Neuronal stem cell (in vitro differentiated cells): ENCODE measurements around the gene ACMSD.

ENCODE experiments used
- DNase-seq: peaks from one replicate; pipeline ENCODE4 v3.0.0-alpha.2; 2013; ENCODE audit warnings: low spot score
- H2AFZ ChIP-seq: one replicate; pipeline ENCODE4 v1.6.1; 2013; ENCODE audit warnings: mild to moderate bottlenecking, low read length, inconsistent platforms
- H2AK5ac ChIP-seq: 2 replicates; pipeline ENCODE4 v1.6.1; 2013; ENCODE audit warnings: low read depth, mild to moderate bottlenecking, inconsistent platforms, low read length, moderate library complexity, mixed read lengths
- H2BK120ac ChIP-seq: 2 replicates; pipeline ENCODE4 v1.6.1; 2013; ENCODE audit warnings: low read depth, mild to moderate bottlenecking, inconsistent platforms, low read length, moderate library complexity, mixed read lengths
- H2BK12ac ChIP-seq: one replicate; pipeline ENCODE4 v1.6.1; 2013; ENCODE audit warnings: low read length, inconsistent platforms
- H2BK15ac ChIP-seq: 2 replicates; pipeline ENCODE4 v1.6.1; 2013; ENCODE audit warnings: mild to moderate bottlenecking, low read length, inconsistent platforms, mixed read lengths
- H2BK5ac ChIP-seq: one replicate; pipeline ENCODE4 v1.6.1; 2013; ENCODE audit warnings: inconsistent platforms, mild to moderate bottlenecking, low read length, moderate library complexity
- H3K14ac ChIP-seq: one replicate; pipeline ENCODE4 v1.6.1; 2013; ENCODE audit warnings: low read length, inconsistent platforms
- H3K18ac ChIP-seq: 2 replicates; pipeline ENCODE4 v1.6.1; 2013; ENCODE audit warnings: low read length, inconsistent platforms
- H3K23ac ChIP-seq: 2 replicates; pipeline ENCODE4 v1.6.1; 2013; ENCODE audit warnings: low read depth, mild to moderate bottlenecking, mixed read lengths, low read length, inconsistent platforms; ENCODE audit not compliant: poor library complexity
- H3K27ac ChIP-seq: replicated peaks from 3 replicates; pipeline ENCODE4 v1.5.1; 2013; ENCODE audit warnings: low read length, inconsistent platforms
- H3K27me3 ChIP-seq, 3 experiments: 2 replicates each; pipeline ENCODE4 v1.6.1; 2013; ENCODE audit warnings: low read length in 3 of 3, mild to moderate bottlenecking in 2 of 3, inconsistent platforms in 1 of 3, low read depth in 1 of 3, mixed read lengths in 1 of 3, moderate library complexity in 1 of 3; ENCODE audit not compliant: control insufficient read depth in 3 of 3, insufficient read depth in 3 of 3
- H3K36me3 ChIP-seq, 2 donors: replicated peaks in 1 of 2; 2 replicates each; pipeline ENCODE4 v1.6.1; 2013; ENCODE audit warnings: low read length in 2 of 2; ENCODE audit not compliant: control insufficient read depth in 2 of 2, insufficient read depth in 2 of 2
- H3K4ac ChIP-seq: 2 replicates; pipeline ENCODE4 v1.6.1; 2013; ENCODE audit warnings: inconsistent platforms, mild to moderate bottlenecking, low read length, moderate library complexity
- H3K4me1 ChIP-seq, 2 donors: 1 replicate in 1 of 2; 2 replicates in 1 of 2; pipeline ENCODE4 v1.6.1; 2013; ENCODE audit warnings: low read length in 2 of 2, low read depth in 1 of 2; ENCODE audit not compliant: control insufficient read depth in 2 of 2, insufficient read depth in 1 of 2
- H3K4me2 ChIP-seq: one replicate; pipeline ENCODE4 v1.6.1; 2013; ENCODE audit warnings: mild to moderate bottlenecking, low read length, inconsistent platforms; ENCODE audit not compliant: insufficient read depth, poor library complexity, severe bottlenecking
- H3K4me3 ChIP-seq, 2 donors: 2 replicates each; pipeline ENCODE4 v1.5.1; 2013; ENCODE audit warnings: low read length in 2 of 2, mild to moderate bottlenecking in 2 of 2, inconsistent platforms in 1 of 2, moderate library complexity in 1 of 2
- H3K79me1 ChIP-seq: one replicate; pipeline ENCODE4 v1.6.1; 2013; ENCODE audit warnings: low read depth, mild to moderate bottlenecking, inconsistent platforms, low read length, moderate library complexity
- H3K9ac ChIP-seq: one replicate; pipeline ENCODE4 v1.6.1; 2013; ENCODE audit warnings: mild to moderate bottlenecking, low read depth, low read length, inconsistent platforms; ENCODE audit not compliant: poor library complexity
- H3K9me3 ChIP-seq, 2 donors: replicated peaks in 1 of 2; 2 replicates each; pipeline versions ENCODE3 to v1.6.1; 2013; ENCODE audit warnings: low read length in 2 of 2, mild to moderate bottlenecking in 2 of 2, inconsistent platforms in 1 of 2, low read depth in 1 of 2, mixed read lengths in 1 of 2, moderate library complexity in 1 of 2; ENCODE audit not compliant: control insufficient read depth in 2 of 2, insufficient read depth in 1 of 2
- H4K8ac ChIP-seq: one replicate; pipeline ENCODE4 v1.6.1; 2013; ENCODE audit warnings: low read depth, mild to moderate bottlenecking, inconsistent platforms, low read length, moderate library complexity
- H4K91ac ChIP-seq: one replicate; pipeline ENCODE4 v1.6.1; 2013; ENCODE audit warnings: low read length, low read depth, mild to moderate bottlenecking, inconsistent platforms; ENCODE audit not compliant: poor library complexity
- WGBS, 2 donors: extraction: QIAGEN DNeasy Blood & Tissue Kit; methylation state at CpG; one replicate each; pipeline ENCODE4 v1.1.7; 2013; ENCODE audit warnings: missing lambda C conversion rate in 2 of 2, mixed read lengths in 1 of 2; ENCODE audit not compliant: insufficient read length in 2 of 2, insufficient replicate concordance in 1 of 2; ENCODE audit errors: extremely low coverage in 2 of 2; 5-methylcytosine and 5-hydroxymethylcytosine counted together

The ACMSD gene

DNA sequence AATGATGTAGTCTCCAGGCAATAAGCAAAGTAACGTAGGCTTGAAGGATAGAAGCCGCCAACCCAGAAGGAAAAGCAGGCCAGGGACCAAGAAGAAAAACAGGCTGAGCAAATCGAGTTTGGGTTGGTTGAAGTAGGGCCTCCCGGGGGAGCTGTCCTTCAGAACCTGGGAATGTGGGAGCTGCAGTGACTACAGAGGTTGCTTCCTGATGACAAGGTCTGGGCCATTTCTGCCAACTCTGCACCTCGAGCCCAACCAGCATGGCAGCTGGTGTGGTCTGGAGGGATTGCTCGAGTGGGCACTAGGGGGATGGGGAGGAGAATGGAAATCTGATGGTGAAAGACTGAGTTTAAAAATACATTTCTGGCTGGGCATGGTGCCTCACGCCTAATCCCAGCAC, 14.1 kb downstream of the ACMSD start:
- Histone ChIP-seq H3K9me3 (no peaks in the 10 kb centered on the region), H3K4me3 (no peak overlapping the region), H2AFZ (no peak overlapping the region), H2AK5ac (no peak overlapping the region), H3K4me2 (no peak overlapping the region), H4K91ac (no peak overlapping the region), H2BK15ac (no peak overlapping the region), H3K36me3 (no peaks in the 10 kb centered on the region), H3K27ac (no peak overlapping the region), H2BK120ac (no peak overlapping the region), H2BK12ac (no peak overlapping the region), H3K9ac (no peak overlapping the region), H3K4ac (no peak overlapping the region), H2BK5ac (no peak overlapping the region), H3K79me1 (no peaks in the 10 kb centered on the region), H3K27me3 (no peaks in the 10 kb centered on the region), H3K18ac (no peak overlapping the region), H3K4me1 (no peaks in the 10 kb centered on the region), H3K14ac (no peak overlapping the region), H4K8ac (no peak overlapping the region), H3K23ac (no peak overlapping the region)
- DNase-seq, result no peak
- WGBS, 2 donors, result no CpG with 5 or more reads among the region's 7 CpGs

DNA sequence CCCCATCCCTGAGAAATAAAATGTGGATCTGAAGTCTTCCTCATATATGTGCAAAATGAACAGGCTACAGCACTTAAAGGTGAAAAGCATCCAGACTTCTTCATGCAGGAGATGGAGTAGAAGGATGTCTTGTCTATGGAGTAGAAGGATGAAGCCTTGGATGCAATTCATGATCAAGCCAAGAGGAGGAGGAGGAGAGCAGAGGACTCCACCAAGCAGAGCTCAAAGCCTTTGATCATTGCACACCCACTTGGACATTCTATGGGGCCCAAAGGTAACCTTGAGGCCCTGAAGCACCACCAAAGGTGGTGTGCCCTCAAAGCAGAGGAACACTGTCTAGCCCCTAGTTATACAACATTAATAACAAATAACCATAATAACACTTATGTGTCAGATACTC, 17.3 kb downstream of the ACMSD start:
- no peaks in the 10 kb centered on the region for H3K79me1 ChIP-seq
- no peak overlapping the region for H3K9ac ChIP-seq
- no peak overlapping the region for H3K14ac ChIP-seq
- no peak overlapping the region for H2BK15ac ChIP-seq
- H3K9me3 ChIP-seq, result no peaks in the 10 kb centered on the region
- no peak overlapping the region for H2BK5ac ChIP-seq
- H3K4me1 ChIP-seq, result no peaks in the 10 kb centered on the region
- DNase-seq, result no peak
- no peak overlapping the region for H3K4me3 ChIP-seq
- H4K91ac ChIP-seq, result no peak overlapping the region
- no peak overlapping the region for H3K4ac ChIP-seq
- no peak overlapping the region for H2AFZ ChIP-seq
- H2BK120ac ChIP-seq, result no peak overlapping the region
- H4K8ac ChIP-seq, result no peak overlapping the region
- H3K4me2 ChIP-seq, result no peak overlapping the region
- H3K23ac ChIP-seq, result no peak overlapping the region
- no peak overlapping the region for H2AK5ac ChIP-seq
- peaks cover 0 to 2% (median 0%) of the 10 kb centered on the region in 3 experiments for H3K27me3 ChIP-seq
- no peak overlapping the region for H2BK12ac ChIP-seq
- H3K27ac ChIP-seq, result no peak overlapping the region
- H3K36me3 ChIP-seq, result no peaks in the 10 kb centered on the region
- no peak overlapping the region for H3K18ac ChIP-seq

- Histone ChIP-seq H2BK5ac (no peak overlapping the region), H4K8ac (no peak overlapping the region), H3K23ac (no peak overlapping the region), H3K4ac (no peak overlapping the region), H3K27me3 (peaks cover 0 to 2% (median 0%) of the 10 kb centered on the region in 3 experiments), H2AFZ (no peak overlapping the region), H3K27ac (no peak overlapping the region), H3K4me2 (no peak overlapping the region), H3K4me1 (no peaks in the 10 kb centered on the region), H2AK5ac (no peak overlapping the region), H3K79me1 (no peaks in the 10 kb centered on the region), H3K14ac (no peak overlapping the region), H2BK15ac (no peak overlapping the region), H3K18ac (no peak overlapping the region), H2BK120ac (no peak overlapping the region), H2BK12ac (no peak overlapping the region), H3K9ac (no peak overlapping the region), H3K4me3 (no peak overlapping the region), H4K91ac (no peak overlapping the region), H3K9me3 (no peaks in the 10 kb centered on the region), H3K36me3 (no peaks in the 10 kb centered on the region)
- DNase-seq, result no peak
These were observed 19.8 kb downstream of the ACMSD start for GRCh38 chr2:134858245-134858644.

- Histone ChIP-seq H3K9me3 (no peaks in the 10 kb centered on the region), H3K79me1 (no peaks in the 10 kb centered on the region), H3K9ac (no peak overlapping the region), H2BK15ac (no peak overlapping the region), H4K91ac (no peak overlapping the region), H2BK120ac (no peak overlapping the region), H4K8ac (no peak overlapping the region), H3K27me3 (peaks cover 0 to 2% (median 0%) of the 10 kb centered on the region in 3 experiments), H2BK12ac (no peak overlapping the region), H3K23ac (no peak overlapping the region), H3K14ac (no peak overlapping the region), H3K36me3 (no peaks in the 10 kb centered on the region), H3K27ac (no peak overlapping the region), H2AK5ac (no peak overlapping the region), H2AFZ (no peak overlapping the region), H3K4me1 (no peaks in the 10 kb centered on the region), H3K4me2 (no peak overlapping the region), H3K4me3 (no peak overlapping the region), H3K4ac (no peak overlapping the region), H3K18ac (no peak overlapping the region), H2BK5ac (no peak overlapping the region)
- no peak for DNase-seq
- no CpG with 5 or more reads among the region's 3 CpGs for WGBS, 2 donors
These were observed 22.8 kb downstream of the ACMSD start for GRCh38 chr2:134861173-134861572.
